ENCODE measurements around the gene SPATA12. TPM values are rescaled to one million over a fixed set of nuclear protein-coding genes. Genes with fewer than 3 reads are reported as not detected.

The SPATA12 gene
- total RNA-seq, 4 donors from 2014 or later = 0.21 to 2.9 TPM; not detected in 2

DNA sequence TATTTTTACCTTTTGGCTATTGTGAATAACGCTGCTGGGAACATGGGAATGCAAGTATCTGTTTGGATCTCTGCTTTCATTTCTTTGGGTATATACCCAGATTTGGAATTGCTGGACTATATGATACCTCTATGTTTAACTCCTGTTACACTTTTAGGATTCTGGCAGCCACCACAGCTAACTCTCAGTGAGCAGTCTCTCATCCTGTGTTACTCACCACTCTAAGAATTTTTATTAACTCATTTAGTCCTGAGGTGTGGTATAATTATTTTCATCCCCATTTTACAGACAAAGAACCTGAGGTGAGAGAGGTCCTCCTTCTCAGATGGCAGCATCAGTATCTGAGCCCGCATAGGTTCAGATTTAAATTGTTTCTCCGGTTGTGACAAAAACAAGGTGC, 1.1 kb downstream of the SPATA12 start:
- DNase-seq = no peak
- intact Hi-C loops (cut with DNase I; ENCODE audit: low total_unique reads) = no loop called here
- H3K4me1 ChIP-seq = peaks cover 0 to 5% of the 10 kb centered on the region in 2 donors
- no peaks in the 10 kb centered on the region for H3K36me3 ChIP-seq
- H3K27me3 ChIP-seq = no peaks in the 10 kb centered on the region
- no peak for TF ChIP-seq POLR2A (IDR thresholded peaks at IDR 0.05)
- TF ChIP-seq, protein P1, sequence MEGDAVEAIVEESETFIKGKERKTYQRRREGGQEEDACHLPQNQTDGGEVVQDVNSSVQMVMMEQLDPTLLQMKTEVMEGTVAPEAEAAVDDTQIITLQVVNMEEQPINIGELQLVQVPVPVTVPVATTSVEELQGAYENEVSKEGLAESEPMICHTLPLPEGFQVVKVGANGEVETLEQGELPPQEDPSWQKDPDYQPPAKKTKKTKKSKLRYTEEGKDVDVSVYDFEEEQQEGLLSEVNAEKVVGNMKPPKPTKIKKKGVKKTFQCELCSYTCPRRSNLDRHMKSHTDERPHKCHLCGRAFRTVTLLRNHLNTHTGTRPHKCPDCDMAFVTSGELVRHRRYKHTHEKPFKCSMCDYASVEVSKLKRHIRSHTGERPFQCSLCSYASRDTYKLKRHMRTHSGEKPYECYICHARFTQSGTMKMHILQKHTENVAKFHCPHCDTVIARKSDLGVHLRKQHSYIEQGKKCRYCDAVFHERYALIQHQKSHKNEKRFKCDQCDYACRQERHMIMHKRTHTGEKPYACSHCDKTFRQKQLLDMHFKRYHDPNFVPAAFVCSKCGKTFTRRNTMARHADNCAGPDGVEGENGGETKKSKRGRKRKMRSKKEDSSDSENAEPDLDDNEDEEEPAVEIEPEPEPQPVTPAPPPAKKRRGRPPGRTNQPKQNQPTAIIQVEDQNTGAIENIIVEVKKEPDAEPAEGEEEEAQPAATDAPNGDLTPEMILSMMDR (IDR thresholded peaks at IDR 0.05) = no peak
- no peak overlapping the region for H3K4me3 ChIP-seq
- H3K27ac ChIP-seq = peak overlapping the region; percentile 65 to 75
- H3K9me3 ChIP-seq = no peaks in the 10 kb centered on the region

DNA sequence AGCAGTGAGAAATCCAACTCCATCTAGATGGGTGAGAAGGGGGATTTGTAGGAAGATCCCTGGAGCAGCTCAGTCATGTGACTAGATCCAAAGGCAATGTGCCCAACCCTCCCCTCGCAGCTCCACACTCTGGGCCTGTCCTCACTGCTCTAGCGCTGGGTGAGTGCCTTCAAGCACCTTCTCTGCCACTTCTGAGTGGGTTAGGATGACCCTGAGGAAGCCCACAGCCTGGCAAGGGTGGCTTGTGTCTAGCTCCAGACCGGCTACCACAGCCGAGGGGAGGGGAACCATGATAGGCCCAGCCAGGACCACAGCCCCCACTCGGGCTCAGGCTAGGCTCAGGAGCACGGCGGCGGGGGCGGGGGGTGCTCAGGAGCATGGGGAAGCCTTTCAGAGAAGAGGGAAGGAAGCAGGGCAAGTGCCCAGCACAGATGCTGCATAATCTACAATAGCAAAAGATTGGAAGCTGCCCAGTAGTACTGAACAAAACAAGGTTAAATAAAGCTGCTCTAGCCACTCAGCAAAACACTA, 1.7 kb downstream of the SPATA12 start:
- peak in 1 of 2 donors; percentile 24 for DNase-seq
- H3K4me1 ChIP-seq = peaks cover 0 to 5% of the 10 kb centered on the region in 2 donors
- intact Hi-C loops (cut with DNase I; ENCODE audit: low total_unique reads) = no loop called here
- TF ChIP-seq POLR2A (IDR thresholded peaks at IDR 0.05) = no peak
- TF ChIP-seq, protein P1 (IDR thresholded peaks at IDR 0.05) = no peak
- no peaks in the 10 kb centered on the region for H3K9me3 ChIP-seq
- H3K36me3 ChIP-seq = no peaks in the 10 kb centered on the region
- peak overlapping the region; percentile 65 to 75 for H3K27ac ChIP-seq
- H3K27me3 ChIP-seq = no peaks in the 10 kb centered on the region
- no peak overlapping the region for H3K4me3 ChIP-seq

DNA sequence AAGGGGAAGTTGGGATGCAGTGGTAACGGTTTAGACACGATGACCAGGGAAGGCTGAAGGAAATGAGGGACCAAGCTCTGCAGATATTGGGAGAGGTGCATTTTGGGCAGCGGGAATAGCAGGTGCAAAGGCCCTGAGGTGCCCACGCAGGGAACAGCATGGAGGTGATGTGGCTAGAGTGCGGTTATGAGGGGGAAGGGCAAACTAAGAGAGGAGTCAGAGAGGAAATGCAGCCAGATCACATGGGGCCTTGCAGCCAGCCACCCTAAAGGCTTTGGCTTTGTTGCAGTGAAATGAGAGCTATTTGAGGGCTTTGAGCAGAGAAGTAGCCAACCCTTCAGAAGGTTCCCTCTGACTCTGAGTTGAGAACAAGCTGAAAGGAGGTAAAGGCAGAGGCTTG, 2.6 kb downstream of the SPATA12 start:
- Histone ChIP-seq H3K4me3 (no peak overlapping the region), H3K27ac (peak overlapping the region in 1 of 2 donors; percentile 65), H3K27me3 (no peaks in the 10 kb centered on the region), H3K36me3 (no peaks in the 10 kb centered on the region), H3K4me1 (peaks cover 2 to 5% of the 10 kb centered on the region in 2 donors), H3K9me3 (no peaks in the 10 kb centered on the region)
- intact Hi-C loops (cut with DNase I; ENCODE audit: low total_unique reads) = no loop called here
- DNase-seq = no peak
- TF ChIP-seq POLR2A (IDR thresholded peaks at IDR 0.05) = no peak
- TF ChIP-seq, protein P1 (IDR thresholded peaks at IDR 0.05) = no peak

DNA sequence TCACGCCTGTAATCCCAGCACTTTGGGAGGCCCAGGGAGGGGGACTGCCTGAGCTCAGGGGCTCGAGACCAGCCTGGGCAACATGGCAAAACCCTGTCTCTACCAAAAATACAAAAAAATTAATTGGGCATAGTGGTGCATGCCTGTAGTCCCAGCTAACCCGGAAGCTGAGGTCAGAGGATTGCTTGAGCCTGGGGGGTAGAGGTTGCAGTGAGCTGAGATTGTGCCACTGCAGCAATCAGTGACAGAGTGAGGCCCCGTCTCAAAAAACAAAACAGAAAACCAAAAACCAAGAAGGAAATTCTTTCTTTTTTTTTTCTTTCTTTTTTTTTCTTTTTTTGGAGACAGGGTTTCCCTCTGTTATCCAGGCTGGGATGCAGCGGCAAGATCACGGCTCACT, 3.5 kb downstream of the SPATA12 start:
- H3K27me3 ChIP-seq = no peaks in the 10 kb centered on the region
- TF ChIP-seq, protein P1 (IDR thresholded peaks at IDR 0.05) = no peak
- no peak for TF ChIP-seq POLR2A (IDR thresholded peaks at IDR 0.05)
- H3K4me3 ChIP-seq = no peak overlapping the region
- peaks cover 5 to 7% of the 10 kb centered on the region in 2 donors for H3K4me1 ChIP-seq
- intact Hi-C loops (cut with DNase I; ENCODE audit: low total_unique reads) = no loop called here
- no peak for DNase-seq
- H3K27ac ChIP-seq = no peak overlapping the region
- H3K36me3 ChIP-seq = no peaks in the 10 kb centered on the region
- H3K9me3 ChIP-seq = no peaks in the 10 kb centered on the region

DNA sequence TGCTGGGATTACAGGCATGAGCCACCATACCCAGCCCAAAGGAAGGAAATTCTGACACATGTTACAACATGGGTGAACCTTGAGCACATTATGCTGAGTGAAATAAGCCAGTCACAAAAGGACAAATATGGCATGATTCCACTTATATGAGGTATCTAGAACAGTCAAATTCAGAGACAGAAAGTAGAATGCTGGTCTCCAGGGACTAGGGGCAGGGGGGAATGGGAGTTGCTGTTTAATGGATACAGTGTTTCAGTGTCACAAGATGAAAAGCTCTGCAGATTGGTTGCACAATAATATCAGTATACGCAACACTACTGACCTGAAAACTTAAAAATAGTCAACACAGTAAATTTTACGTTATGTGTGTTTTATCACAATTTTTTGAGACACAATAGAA, 4.1 kb downstream of the SPATA12 start:
- Histone ChIP-seq H3K36me3 (no peaks in the 10 kb centered on the region), H3K27me3 (no peaks in the 10 kb centered on the region), H3K9me3 (no peaks in the 10 kb centered on the region), H3K4me3 (no peak overlapping the region), H3K4me1 (peaks cover 5 to 7% of the 10 kb centered on the region in 2 donors), H3K27ac (no peak overlapping the region)
- intact Hi-C loops (cut with DNase I; ENCODE audit: low total_unique reads) = no loop called here
- TF ChIP-seq, protein P1 (IDR thresholded peaks at IDR 0.05) = no peak
- no peak for TF ChIP-seq POLR2A (IDR thresholded peaks at IDR 0.05)
- DNase-seq = no peak
